H9 (cell line): ENCODE measurements around the gene ACOT11. TPM values are rescaled to one million over a fixed set of nuclear protein-coding genes. Genes with fewer than 3 reads are reported as not detected.

Experiments used
- DNase-seq: peaks from one replicate; pipeline ENCODE4 v3.0.0-alpha.2; 2017
- H2AFZ ChIP-seq: one replicate; pipeline ENCODE4 v1.6.1; 2013; ENCODE audit warnings: mild to moderate bottlenecking, low read length, control low read depth, moderate library complexity
- H2AK5ac ChIP-seq: 2 replicates; pipeline ENCODE4 v1.6.1; 2013; ENCODE audit warnings: low read length, control low read depth, mixed read lengths; ENCODE audit not compliant: insufficient read length
- H2BK120ac ChIP-seq: one replicate; pipeline ENCODE4 v1.6.1; 2013; ENCODE audit warnings: low read depth, mild to moderate bottlenecking, low read length, control low read depth, inconsistent platforms; ENCODE audit not compliant: poor library complexity, severe bottlenecking
- H2BK12ac ChIP-seq: 2 replicates; pipeline ENCODE4 v1.6.1; 2013; ENCODE audit warnings: low read length, control low read depth, mixed read lengths, low read depth; ENCODE audit not compliant: insufficient read length
- H2BK15ac ChIP-seq: 2 replicates; pipeline ENCODE4 v1.6.1; 2013; ENCODE audit warnings: low read depth, low read length, control low read depth
- H2BK20ac ChIP-seq: one replicate; pipeline ENCODE4 v1.6.1; 2013; ENCODE audit warnings: low read depth, mild to moderate bottlenecking, low read length, control low read depth, inconsistent platforms; ENCODE audit not compliant: poor library complexity, severe bottlenecking
- H2BK5ac ChIP-seq: 2 replicates; pipeline ENCODE4 v1.6.1; 2013; ENCODE audit warnings: low read length, control low read depth, mixed read lengths; ENCODE audit not compliant: insufficient read length
- H3K14ac ChIP-seq: 2 replicates; pipeline ENCODE4 v1.6.1; 2013; ENCODE audit warnings: low read length, control low read depth; ENCODE audit not compliant: insufficient read depth
- H3K18ac ChIP-seq: 2 replicates; pipeline ENCODE4 v1.6.1; 2013; ENCODE audit warnings: low read depth, mild to moderate bottlenecking, mixed read lengths, low read length, control low read depth; ENCODE audit not compliant: insufficient read length
- H3K23ac ChIP-seq: 2 replicates; pipeline ENCODE4 v1.6.1; 2013; ENCODE audit warnings: low read length, control low read depth, mixed read lengths, low read depth; ENCODE audit not compliant: insufficient read length
- H3K23me2 ChIP-seq: 2 replicates; pipeline ENCODE4 v1.6.1; 2013; ENCODE audit warnings: low read depth, mild to moderate bottlenecking, mixed read lengths, low read length, control low read depth; ENCODE audit not compliant: insufficient read length, poor library complexity, severe bottlenecking
- H3K27ac ChIP-seq: 2 replicates; pipeline ENCODE4 v1.5.1; 2013; ENCODE audit warnings: low read length, control low read depth, mixed read lengths, low read depth; ENCODE audit not compliant: insufficient read length
- H3K27me3 ChIP-seq: 2 replicates; pipeline ENCODE4 v1.6.1; 2013; ENCODE audit warnings: low read length, control low read depth, inconsistent platforms; ENCODE audit not compliant: insufficient read depth
- H3K4ac ChIP-seq: 2 replicates; pipeline ENCODE4 v1.6.1; 2013; ENCODE audit warnings: low read depth, mild to moderate bottlenecking, control low read depth, inconsistent platforms, low read length, moderate library complexity
- H3K4me1 ChIP-seq: 2 replicates; pipeline ENCODE4 v1.6.1; 2013; ENCODE audit warnings: low read length, control low read depth, inconsistent platforms; ENCODE audit not compliant: insufficient read depth
- H3K4me2 ChIP-seq: 2 replicates; pipeline ENCODE4 v1.6.1; 2013; ENCODE audit warnings: low read length, control low read depth, mixed read lengths; ENCODE audit not compliant: insufficient read length, insufficient read depth
- H3K56ac ChIP-seq: 2 replicates; pipeline ENCODE4 v1.6.1; 2013; ENCODE audit warnings: low read depth, mild to moderate bottlenecking, mixed read lengths, low read length, control low read depth; ENCODE audit not compliant: insufficient read length
- H3K79me1 ChIP-seq: 2 replicates; pipeline ENCODE4 v1.6.1; 2013; ENCODE audit warnings: low read depth, mild to moderate bottlenecking, moderate library complexity, low read length, control low read depth, inconsistent platforms; ENCODE audit not compliant: insufficient read depth, poor library complexity, severe bottlenecking
- H3K79me2 ChIP-seq: 2 replicates; pipeline ENCODE4 v1.6.1; 2013; ENCODE audit warnings: low read length, control low read depth, inconsistent platforms; ENCODE audit not compliant: insufficient read depth
- H3K9ac ChIP-seq: 2 replicates; pipeline ENCODE4 v1.6.1; 2013; ENCODE audit warnings: low read length, control low read depth, mixed read lengths; ENCODE audit not compliant: insufficient read length; ENCODE audit errors: extremely low read depth
- H3K9me3 ChIP-seq: one replicate; pipeline ENCODE4 v1.6.1; 2013; ENCODE audit warnings: low read depth, low read length, inconsistent platforms; ENCODE audit not compliant: control insufficient read depth
- H3T11ph ChIP-seq: one replicate; pipeline ENCODE4 v1.6.1; 2013; ENCODE audit warnings: mild to moderate bottlenecking, low read length, control low read depth, inconsistent platforms
- H4K20me1 ChIP-seq: one replicate; pipeline ENCODE4 v1.6.1; 2013; ENCODE audit not compliant: control insufficient read depth, insufficient read length, insufficient read depth
- H4K5ac ChIP-seq: 2 replicates; pipeline ENCODE4 v1.6.1; 2013; ENCODE audit warnings: low read depth, mild to moderate bottlenecking, mixed read lengths, low read length, control low read depth; ENCODE audit not compliant: insufficient read length
- H4K8ac ChIP-seq: replicated peaks from 2 replicates; pipeline ENCODE4 v1.6.1; 2013; ENCODE audit warnings: low read length, control low read depth, mixed read lengths, low read depth; ENCODE audit not compliant: insufficient read length
- H4K91ac ChIP-seq: 2 replicates; pipeline ENCODE4 v1.6.1; 2013; ENCODE audit warnings: low read depth, mild to moderate bottlenecking, moderate library complexity, mixed read lengths, low read length, control low read depth; ENCODE audit not compliant: insufficient read length
- H3K27ac Mint-ChIP-seq, 3 experiments: 2 replicates in 2 of 3; 3 replicates in 1 of 3; pipeline ENCODE4 v1.8.0; 2020 to 2021; ENCODE audit warnings: mixed read lengths in 3 of 3, mild to moderate bottlenecking in 1 of 3, moderate library complexity in 1 of 3
- H3K27me3 Mint-ChIP-seq: 2 replicates; pipeline ENCODE4 v1.8.0; 2021; ENCODE audit warnings: low read depth, mild to moderate bottlenecking, moderate library complexity, mixed read lengths
- H3K36me3 Mint-ChIP-seq, 3 experiments: 2 replicates in 2 of 3; 3 replicates in 1 of 3; pipeline ENCODE4 v1.8.0; 2020 to 2021; ENCODE audit warnings: low read depth in 3 of 3, mixed read lengths in 3 of 3; ENCODE audit not compliant: insufficient read depth in 1 of 3
- H3K4me1 Mint-ChIP-seq, 2 experiments: 2 replicates each; pipeline ENCODE4 v1.8.0; 2020; ENCODE audit warnings: mixed read lengths in 2 of 2
- H3K4me3 Mint-ChIP-seq, 2 experiments: 2 replicates in 1 of 2; 3 replicates in 1 of 2; pipeline ENCODE4 v1.8.0; 2020 to 2021; ENCODE audit warnings: mild to moderate bottlenecking in 2 of 2, mixed read lengths in 2 of 2, moderate library complexity in 1 of 2
- H3K9me3 Mint-ChIP-seq, 2 experiments: 2 replicates in 1 of 2; 3 replicates in 1 of 2; pipeline ENCODE4 v1.8.0; 2020; ENCODE audit warnings: mild to moderate bottlenecking in 2 of 2, mixed read lengths in 2 of 2, moderate library complexity in 1 of 2
- CTCF ChIP-seq: fragments of 200-600 bp; sonication (generic); conservative IDR thresholded peaks from 3 replicates; pipeline ENCODE4 v1.8.0; 2021; ENCODE audit warnings: antibody characterized with exemption, mild to moderate bottlenecking
- WGBS: extraction: QIAGEN DNeasy Blood & Tissue Kit; methylation state at CpG from one replicate; pipeline ENCODE4 v1.1.7; 2013; ENCODE audit warnings: missing lambda C conversion rate, low lambda C conversion rate, mixed read lengths; ENCODE audit not compliant: insufficient read length; ENCODE audit errors: extremely low coverage; 5-methylcytosine and 5-hydroxymethylcytosine counted together
- total RNA-seq: library from RNA; stranded (reverse); gene quantifications from 2 replicates; pipeline ENCODE4 v1.2.1, GENCODE V29; 2021

ACOT11 gene
- total RNA-seq, 1 experiment from 2014 or later = 4.0 TPM

- no peaks in the 10 kb centered on the region; the same call in 1 of the 2 replicates for H3K27me3 Mint-ChIP-seq
- no CpG with 5 or more reads among the region's 5 CpGs for WGBS
- Histone ChIP-seq H2BK20ac (no peak overlapping the region), H3T11ph (no peak overlapping the region), H3K4me1 (peaks cover 8% of the 10 kb centered on the region; the same call in 1 of the 2 replicates), H3K18ac (no peak overlapping the region), H2AFZ (no peak overlapping the region), H4K20me1 (no peaks in the 10 kb centered on the region), H3K79me2 (no peaks in the 10 kb centered on the region), H3K56ac (no peak overlapping the region), H3K9me3 (no peaks in the 10 kb centered on the region), H3K14ac (no peak overlapping the region), H3K23ac (no peak overlapping the region), H3K4me2 (no peak overlapping the region), H3K4ac (no peak overlapping the region), H4K8ac (no peak overlapping the region), H3K9ac (no peak overlapping the region), H2BK5ac (no peak overlapping the region), H3K79me1 (no peaks in the 10 kb centered on the region), H2BK120ac (no peak overlapping the region), H4K91ac (no peak overlapping the region), H2BK15ac (no peak overlapping the region), H4K5ac (no peak overlapping the region), H2AK5ac (no peak overlapping the region), H2BK12ac (no peak overlapping the region), H3K27me3 (no peaks in the 10 kb centered on the region), H3K27ac (no peak overlapping the region), H3K23me2 (no peaks in the 10 kb centered on the region)
- no peak overlapping the region for H3K4me3 Mint-ChIP-seq
- peaks cover 0 to 2% (median 0%) of the 10 kb centered on the region in 3 experiments; a peak in 1 of 7 replicates for H3K36me3 Mint-ChIP-seq
- peak overlapping the region in 2 of 3 experiments; percentile 3 to 20; a peak in 2 of 7 replicates for H3K27ac Mint-ChIP-seq
- H3K9me3 Mint-ChIP-seq = peaks cover 2% of the 10 kb centered on the region in 2 experiments; a peak in 3 of 5 replicates
- no peak for DNase-seq
- H3K4me1 Mint-ChIP-seq = peaks cover 36 to 55% of the 10 kb centered on the region in 2 experiments
- TF ChIP-seq CTCF = no peak
Measured at GRCh38 chr1:54567961-54568360, 19.9 kb downstream of the ACOT11 start.
